ENCODE measurements around the gene ZNF385A.

Gene ZNF385A

GRCh38 chr12:54394281-54394719, 9.8 kb upstream of the ZNF385A start:
- no peak for DNase-seq (ENCODE audit: low spot score)
- peaks cover 8% of the 10 kb centered on the region for H3K79me1 ChIP-seq (ENCODE audit: low read depth, low read length)
- H3K27me3 ChIP-seq (ENCODE audit: control insufficient read depth in 3 of 3, insufficient read depth in 3 of 3, low read depth in 1 of 3, low read length in 3 of 3) = peaks cover 0 to 3% (median 0%) of the 10 kb centered on the region in 3 experiments
- no peak overlapping the region for H2BK15ac ChIP-seq (ENCODE audit: low read length)
- H2AK5ac ChIP-seq (ENCODE audit: low read depth, low read length) = no peak overlapping the region
- no peak overlapping the region for H3K14ac ChIP-seq (ENCODE audit: low read length)
- peaks cover 13 to 27% of the 10 kb centered on the region in 2 donors for H3K4me1 ChIP-seq (ENCODE audit: control insufficient read depth in 2 of 2, insufficient read depth in 1 of 2, low read depth in 1 of 2, low read length in 2 of 2)
- no peak overlapping the region for H3K4ac ChIP-seq (ENCODE audit: low read length)
- H3K18ac ChIP-seq (ENCODE audit: low read length) = no peak overlapping the region
- H4K8ac ChIP-seq (ENCODE audit: low read depth, low read length) = no peak overlapping the region
- peaks cover 21 to 44% of the 10 kb centered on the region in 2 donors for H3K36me3 ChIP-seq (replicated peaks in 1 of 2; ENCODE audit: control insufficient read depth in 2 of 2, insufficient read depth in 2 of 2, low read length in 2 of 2)
- no peak overlapping the region for H2AFZ ChIP-seq (ENCODE audit: low read length)
- H2BK12ac ChIP-seq (ENCODE audit: low read length) = no peak overlapping the region
- H3K9ac ChIP-seq (ENCODE audit: low read depth, low read length, poor library complexity) = no peak overlapping the region
- no peak overlapping the region for H3K4me2 ChIP-seq (ENCODE audit: insufficient read depth, low read length, poor library complexity, severe bottlenecking)
- H2BK120ac ChIP-seq (ENCODE audit: low read depth, low read length) = no peak overlapping the region
- H3K27ac ChIP-seq (replicated peaks; ENCODE audit: low read length) = no peak overlapping the region
- no peak overlapping the region for H2BK5ac ChIP-seq (ENCODE audit: low read length)
- H3K4me3 ChIP-seq (ENCODE audit: low read length in 2 of 2) = no peak overlapping the region
- WGBS, 2 donors (ENCODE audit: extremely low coverage in 2 of 2, insufficient read length in 2 of 2, insufficient replicate concordance in 1 of 2) = no CpG with 5 or more reads among the region's 4 CpGs
- H3K9me3 ChIP-seq (replicated peaks in 1 of 2; ENCODE audit: control insufficient read depth in 2 of 2, insufficient read depth in 1 of 2, low read depth in 1 of 2, low read length in 2 of 2) = peaks cover 0 to 2% of the 10 kb centered on the region in 2 donors
- no peak overlapping the region for H3K23ac ChIP-seq (ENCODE audit: low read depth, low read length, poor library complexity)
- H4K91ac ChIP-seq (ENCODE audit: low read depth, low read length, poor library complexity) = no peak overlapping the region

GRCh38 chr12:54393743-54394142, 9.2 kb upstream of the ZNF385A start:
- no peak for DNase-seq (ENCODE audit: low spot score)
- no peak overlapping the region for H3K9ac ChIP-seq (ENCODE audit: low read depth, low read length, poor library complexity)
- no peak overlapping the region for H4K8ac ChIP-seq (ENCODE audit: low read depth, low read length)
- no peak overlapping the region for H3K18ac ChIP-seq (ENCODE audit: low read length)
- H2BK12ac ChIP-seq (ENCODE audit: low read length) = no peak overlapping the region
- peaks cover 15 to 32% of the 10 kb centered on the region in 2 donors for H3K4me1 ChIP-seq (ENCODE audit: control insufficient read depth in 2 of 2, insufficient read depth in 1 of 2, low read depth in 1 of 2, low read length in 2 of 2)
- no peak overlapping the region for H2BK120ac ChIP-seq (ENCODE audit: low read depth, low read length)
- no peak overlapping the region for H2AK5ac ChIP-seq (ENCODE audit: low read depth, low read length)
- no CpG with 5 or more reads among the region's 3 CpGs for WGBS, 2 donors (ENCODE audit: extremely low coverage in 2 of 2, insufficient read length in 2 of 2, insufficient replicate concordance in 1 of 2)
- no peak overlapping the region for H2BK5ac ChIP-seq (ENCODE audit: low read length)
- peaks cover 8% of the 10 kb centered on the region for H3K79me1 ChIP-seq (ENCODE audit: low read depth, low read length)
- peaks cover 21 to 40% of the 10 kb centered on the region in 2 donors for H3K36me3 ChIP-seq (replicated peaks in 1 of 2; ENCODE audit: control insufficient read depth in 2 of 2, insufficient read depth in 2 of 2, low read length in 2 of 2)
- no peak overlapping the region for H3K4me3 ChIP-seq (ENCODE audit: low read length in 2 of 2)
- H2AFZ ChIP-seq (ENCODE audit: low read length) = no peak overlapping the region
- no peak overlapping the region for H3K4me2 ChIP-seq (ENCODE audit: insufficient read depth, low read length, poor library complexity, severe bottlenecking)
- H3K23ac ChIP-seq (ENCODE audit: low read depth, low read length, poor library complexity) = no peak overlapping the region
- H3K14ac ChIP-seq (ENCODE audit: low read length) = no peak overlapping the region
- H4K91ac ChIP-seq (ENCODE audit: low read depth, low read length, poor library complexity) = no peak overlapping the region
- peaks cover 0 to 2% of the 10 kb centered on the region in 2 donors for H3K9me3 ChIP-seq (replicated peaks in 1 of 2; ENCODE audit: control insufficient read depth in 2 of 2, insufficient read depth in 1 of 2, low read depth in 1 of 2, low read length in 2 of 2)
- H3K27me3 ChIP-seq (ENCODE audit: control insufficient read depth in 3 of 3, insufficient read depth in 3 of 3, low read depth in 1 of 3, low read length in 3 of 3) = peaks cover 0 to 8% (median 0%) of the 10 kb centered on the region in 3 experiments
- H3K4ac ChIP-seq (ENCODE audit: low read length) = no peak overlapping the region
- H3K27ac ChIP-seq (replicated peaks; ENCODE audit: low read length) = peak overlapping the region; percentile 50
- H2BK15ac ChIP-seq (ENCODE audit: low read length) = no peak overlapping the region

- Histone ChIP-seq H3K14ac (ENCODE audit: low read length) (no peak overlapping the region), H2AK5ac (ENCODE audit: low read depth, low read length) (no peak overlapping the region), H3K79me1 (ENCODE audit: low read depth, low read length) (peaks cover 6% of the 10 kb centered on the region), H3K18ac (ENCODE audit: low read length) (no peak overlapping the region), H2BK120ac (ENCODE audit: low read depth, low read length) (no peak overlapping the region), H3K4me2 (ENCODE audit: insufficient read depth, low read length, poor library complexity, severe bottlenecking) (no peak overlapping the region), H4K91ac (ENCODE audit: low read depth, low read length, poor library complexity) (no peak overlapping the region), H2BK5ac (ENCODE audit: low read length) (no peak overlapping the region), H3K4me3 (ENCODE audit: low read length in 2 of 2) (no peak overlapping the region), H4K8ac (ENCODE audit: low read depth, low read length) (no peak overlapping the region), H2BK15ac (ENCODE audit: low read length) (no peak overlapping the region), H2AFZ (ENCODE audit: low read length) (no peak overlapping the region), H3K4ac (ENCODE audit: low read length) (no peak overlapping the region), H3K36me3 (replicated peaks in 1 of 2; ENCODE audit: control insufficient read depth in 2 of 2, insufficient read depth in 2 of 2, low read length in 2 of 2) (peaks cover 17 to 34% of the 10 kb centered on the region in 2 donors), H3K23ac (ENCODE audit: low read depth, low read length, poor library complexity) (no peak overlapping the region), H3K27ac (replicated peaks; ENCODE audit: low read length) (peak overlapping the region; percentile 0), H3K9me3 (replicated peaks in 1 of 2; ENCODE audit: control insufficient read depth in 2 of 2, insufficient read depth in 1 of 2, low read depth in 1 of 2, low read length in 2 of 2) (no peaks in the 10 kb centered on the region), H3K27me3 (ENCODE audit: control insufficient read depth in 3 of 3, insufficient read depth in 3 of 3, low read depth in 1 of 3, low read length in 3 of 3) (peaks cover 0 to 12% (median 0%) of the 10 kb centered on the region in 3 experiments), H3K9ac (ENCODE audit: low read depth, low read length, poor library complexity) (no peak overlapping the region), H3K4me1 (ENCODE audit: control insufficient read depth in 2 of 2, insufficient read depth in 1 of 2, low read depth in 1 of 2, low read length in 2 of 2) (peaks cover 17 to 35% of the 10 kb centered on the region in 2 donors), H2BK12ac (ENCODE audit: low read length) (no peak overlapping the region)
- DNase-seq (ENCODE audit: low spot score) = no peak
- WGBS, 2 donors (ENCODE audit: extremely low coverage in 2 of 2, insufficient read length in 2 of 2, insufficient replicate concordance in 1 of 2) = no CpG with 5 or more reads among the region's 6 CpGs
These were observed 8.7 kb upstream of the ZNF385A start for GRCh38 chr12:54393207-54393609.

- no peak overlapping the region for H3K4ac ChIP-seq (ENCODE audit: low read length)
- H2BK5ac ChIP-seq (ENCODE audit: low read length) = no peak overlapping the region
- H4K8ac ChIP-seq (ENCODE audit: low read depth, low read length) = no peak overlapping the region
- no peak overlapping the region for H2AFZ ChIP-seq (ENCODE audit: low read length)
- H3K23ac ChIP-seq (ENCODE audit: low read depth, low read length, poor library complexity) = no peak overlapping the region
- no peak overlapping the region for H2AK5ac ChIP-seq (ENCODE audit: low read depth, low read length)
- no peak overlapping the region for H4K91ac ChIP-seq (ENCODE audit: low read depth, low read length, poor library complexity)
- peaks cover 6% of the 10 kb centered on the region for H3K79me1 ChIP-seq (ENCODE audit: low read depth, low read length)
- 100% methylated on average over 1 of the region's 8 CpGs; no CpG with 5 or more reads in 1 of the 2 donors for WGBS, 2 donors (ENCODE audit: extremely low coverage in 2 of 2, insufficient read length in 2 of 2, insufficient replicate concordance in 1 of 2)
- no peak overlapping the region for H2BK120ac ChIP-seq (ENCODE audit: low read depth, low read length)
- no peak overlapping the region for H3K4me2 ChIP-seq (ENCODE audit: insufficient read depth, low read length, poor library complexity, severe bottlenecking)
- H3K4me3 ChIP-seq (ENCODE audit: low read length in 2 of 2) = no peak overlapping the region
- H3K27ac ChIP-seq (replicated peaks; ENCODE audit: low read length) = peak overlapping the region; percentile 0
- peak overlapping the region; percentile 20 for H3K18ac ChIP-seq (ENCODE audit: low read length)
- no peak overlapping the region for H3K9ac ChIP-seq (ENCODE audit: low read depth, low read length, poor library complexity)
- peaks cover 14 to 29% of the 10 kb centered on the region in 2 donors for H3K36me3 ChIP-seq (replicated peaks in 1 of 2; ENCODE audit: control insufficient read depth in 2 of 2, insufficient read depth in 2 of 2, low read length in 2 of 2)
- H3K4me1 ChIP-seq (ENCODE audit: control insufficient read depth in 2 of 2, insufficient read depth in 1 of 2, low read depth in 1 of 2, low read length in 2 of 2) = peaks cover 23 to 39% of the 10 kb centered on the region in 2 donors
- no peak overlapping the region for H3K14ac ChIP-seq (ENCODE audit: low read length)
- H3K9me3 ChIP-seq (replicated peaks in 1 of 2; ENCODE audit: control insufficient read depth in 2 of 2, insufficient read depth in 1 of 2, low read depth in 1 of 2, low read length in 2 of 2) = no peaks in the 10 kb centered on the region
- DNase-seq (ENCODE audit: low spot score) = no peak
- H3K27me3 ChIP-seq (ENCODE audit: control insufficient read depth in 3 of 3, insufficient read depth in 3 of 3, low read depth in 1 of 3, low read length in 3 of 3) = peaks cover 0 to 12% (median 0%) of the 10 kb centered on the region in 3 experiments
- H2BK12ac ChIP-seq (ENCODE audit: low read length) = no peak overlapping the region
- H2BK15ac ChIP-seq (ENCODE audit: low read length) = no peak overlapping the region
These were observed 8.1 kb upstream of the ZNF385A start for GRCh38 chr12:54392485-54393206.

All from neuronal stem cell (in vitro differentiated cells).